ENCODE data around the gene PPM1L.

- TF ChIP-seq CTCF (IDR thresholded peaks at IDR 0.05) (no peak), POLR2A (IDR thresholded peaks at IDR 0.05) (no peak)
These were observed 226.5 kb downstream of the PPM1L start for GRCh38 chr3:160982491-160982890.

Measured in suprapubic skin (tissue), 3 donors.